Measurements from ENCODE around the gene C1orf21.

DNA sequence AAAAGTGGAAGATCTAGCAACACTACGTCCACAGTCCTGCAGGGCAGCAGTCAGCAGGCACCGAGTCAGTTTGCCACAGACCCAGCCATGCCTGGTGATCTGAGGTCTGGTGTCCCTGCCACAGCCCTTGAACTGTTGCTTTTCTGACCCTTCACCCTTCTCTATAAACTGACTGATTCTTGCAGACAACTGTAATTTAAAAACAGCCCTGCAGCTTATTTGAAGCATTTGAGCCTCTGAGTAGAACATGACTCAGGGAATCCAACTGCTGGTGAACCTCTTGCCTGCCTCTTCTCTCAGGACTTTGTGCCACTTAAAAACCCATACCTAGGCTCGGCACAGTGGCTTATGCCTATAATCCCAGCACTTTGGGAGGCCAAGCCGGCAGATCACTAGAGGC lies 260.6 kb downstream of the C1orf21 start:
- TF ChIP-seq, protein P1, sequence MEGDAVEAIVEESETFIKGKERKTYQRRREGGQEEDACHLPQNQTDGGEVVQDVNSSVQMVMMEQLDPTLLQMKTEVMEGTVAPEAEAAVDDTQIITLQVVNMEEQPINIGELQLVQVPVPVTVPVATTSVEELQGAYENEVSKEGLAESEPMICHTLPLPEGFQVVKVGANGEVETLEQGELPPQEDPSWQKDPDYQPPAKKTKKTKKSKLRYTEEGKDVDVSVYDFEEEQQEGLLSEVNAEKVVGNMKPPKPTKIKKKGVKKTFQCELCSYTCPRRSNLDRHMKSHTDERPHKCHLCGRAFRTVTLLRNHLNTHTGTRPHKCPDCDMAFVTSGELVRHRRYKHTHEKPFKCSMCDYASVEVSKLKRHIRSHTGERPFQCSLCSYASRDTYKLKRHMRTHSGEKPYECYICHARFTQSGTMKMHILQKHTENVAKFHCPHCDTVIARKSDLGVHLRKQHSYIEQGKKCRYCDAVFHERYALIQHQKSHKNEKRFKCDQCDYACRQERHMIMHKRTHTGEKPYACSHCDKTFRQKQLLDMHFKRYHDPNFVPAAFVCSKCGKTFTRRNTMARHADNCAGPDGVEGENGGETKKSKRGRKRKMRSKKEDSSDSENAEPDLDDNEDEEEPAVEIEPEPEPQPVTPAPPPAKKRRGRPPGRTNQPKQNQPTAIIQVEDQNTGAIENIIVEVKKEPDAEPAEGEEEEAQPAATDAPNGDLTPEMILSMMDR (IDR thresholded peaks at IDR 0.05) = no peak
- TF ChIP-seq, protein P2, sequence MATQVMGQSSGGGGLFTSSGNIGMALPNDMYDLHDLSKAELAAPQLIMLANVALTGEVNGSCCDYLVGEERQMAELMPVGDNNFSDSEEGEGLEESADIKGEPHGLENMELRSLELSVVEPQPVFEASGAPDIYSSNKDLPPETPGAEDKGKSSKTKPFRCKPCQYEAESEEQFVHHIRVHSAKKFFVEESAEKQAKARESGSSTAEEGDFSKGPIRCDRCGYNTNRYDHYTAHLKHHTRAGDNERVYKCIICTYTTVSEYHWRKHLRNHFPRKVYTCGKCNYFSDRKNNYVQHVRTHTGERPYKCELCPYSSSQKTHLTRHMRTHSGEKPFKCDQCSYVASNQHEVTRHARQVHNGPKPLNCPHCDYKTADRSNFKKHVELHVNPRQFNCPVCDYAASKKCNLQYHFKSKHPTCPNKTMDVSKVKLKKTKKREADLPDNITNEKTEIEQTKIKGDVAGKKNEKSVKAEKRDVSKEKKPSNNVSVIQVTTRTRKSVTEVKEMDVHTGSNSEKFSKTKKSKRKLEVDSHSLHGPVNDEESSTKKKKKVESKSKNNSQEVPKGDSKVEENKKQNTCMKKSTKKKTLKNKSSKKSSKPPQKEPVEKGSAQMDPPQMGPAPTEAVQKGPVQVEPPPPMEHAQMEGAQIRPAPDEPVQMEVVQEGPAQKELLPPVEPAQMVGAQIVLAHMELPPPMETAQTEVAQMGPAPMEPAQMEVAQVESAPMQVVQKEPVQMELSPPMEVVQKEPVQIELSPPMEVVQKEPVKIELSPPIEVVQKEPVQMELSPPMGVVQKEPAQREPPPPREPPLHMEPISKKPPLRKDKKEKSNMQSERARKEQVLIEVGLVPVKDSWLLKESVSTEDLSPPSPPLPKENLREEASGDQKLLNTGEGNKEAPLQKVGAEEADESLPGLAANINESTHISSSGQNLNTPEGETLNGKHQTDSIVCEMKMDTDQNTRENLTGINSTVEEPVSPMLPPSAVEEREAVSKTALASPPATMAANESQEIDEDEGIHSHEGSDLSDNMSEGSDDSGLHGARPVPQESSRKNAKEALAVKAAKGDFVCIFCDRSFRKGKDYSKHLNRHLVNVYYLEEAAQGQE (IDR thresholded peaks at IDR 0.05; ENCODE audit: insufficient read depth in 1 of 2, low read depth in 2 of 2, low read length in 1 of 2) = no peak
- TF ChIP-seq POLR2AphosphoS5 (IDR thresholded peaks at IDR 0.05; ENCODE audit: low read depth, low read length) (no peak), SIN3A (IDR thresholded peaks at IDR 0.05; ENCODE audit: borderline replicate concordance, insufficient read depth, low read depth, low read length) (no peak)

Data from Panc1 (cell line).